Bronchial smooth muscle cell (primary cell): ENCODE measurements around the gene FERMT2. TPM values are rescaled to one million over a fixed set of nuclear protein-coding genes. Genes with fewer than 3 reads are reported as not detected.

ENCODE experiments used
- total RNA-seq: library from RNA; depleted of rRNA; stranded (reverse); fragments of >200 nt; gene quantifications from 2 replicates; pipeline ENCODE4 v1.2.1, GENCODE V29; 2014

FERMT2 gene
- 62.2 and 65.1 TPM in 2 replicates for total RNA-seq

DNA sequence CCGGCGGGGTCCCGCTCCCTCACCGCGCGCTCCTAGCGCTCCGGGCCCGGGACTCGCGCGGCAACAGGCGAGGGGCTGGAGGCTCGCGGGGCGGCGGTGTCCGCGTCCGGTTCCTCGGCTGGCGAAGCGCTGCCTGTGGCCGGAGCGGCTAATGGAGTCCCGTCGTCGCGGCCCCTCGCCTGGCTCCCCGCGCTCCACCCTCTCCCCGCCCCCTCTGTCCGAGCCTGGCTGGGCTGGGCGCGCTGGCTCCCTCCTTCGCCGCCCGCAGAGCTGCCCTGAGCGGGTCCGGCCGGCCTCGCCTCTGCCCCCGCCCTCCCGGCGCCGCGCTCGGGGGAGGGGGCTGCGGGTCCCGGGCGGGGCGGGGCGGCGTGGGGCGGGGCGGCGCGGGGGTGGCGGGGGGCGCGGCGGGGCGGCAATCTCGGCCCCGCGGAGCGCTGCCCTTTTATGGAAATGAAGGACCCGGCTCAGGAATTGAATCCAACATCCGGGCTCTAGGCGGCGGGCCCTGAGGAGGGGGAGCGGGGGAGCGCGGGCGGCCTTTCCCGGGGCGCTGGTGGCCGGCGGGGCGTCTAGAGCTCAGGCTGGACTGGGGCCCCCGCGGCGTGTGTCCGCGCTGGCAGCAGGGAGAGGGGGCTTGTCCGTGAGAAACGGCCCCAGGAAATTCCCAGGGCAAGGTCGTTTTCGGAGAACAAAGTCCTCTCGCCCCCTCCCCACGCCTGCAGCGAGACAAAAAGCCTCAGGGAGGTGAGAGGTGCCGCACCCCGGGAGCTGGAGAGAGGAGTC is at the start of gene FERMT2:
TSS of gene FERMT2 (minus strand) at position 153 of the 783 bp plus-strand sequence. CDS start 482 bp downstream, outside the sequence.

Other genes starting within 250 kb of the FERMT2 start
- gene PSMC6, start 243.8 kb downstream of the FERMT2 start, total RNA-seq, result 85.4 and 88.0 TPM in 2 replicates
- 9.7 and 14.7 TPM in 2 replicates for gene STYX, start 220.9 kb downstream of the FERMT2 start, total RNA-seq
- 18.5 and 19.4 TPM in 2 replicates for gene GNPNAT1, start 159.4 kb downstream of the FERMT2 start, total RNA-seq
- gene DDHD1, start 202.3 kb upstream of the FERMT2 start, total RNA-seq, result 10.1 and 12.1 TPM in 2 replicates